Measurements from ENCODE around the gene PGP. TPM values are rescaled to one million over a fixed set of nuclear protein-coding genes. Genes with fewer than 3 reads are reported as not detected.

Gene PGP
- total RNA-seq, 2 experiments from 2014 or later = 8.1 to 8.5 TPM

GRCh38 chr16:2198283-2198682, 16.4 kb downstream of the PGP start:
- POLR2A ChIA-PET = no interaction called here
- no peak overlapping the region for H3K27ac Mint-ChIP-seq
- H3K9me3 ChIP-seq (ENCODE audit: control insufficient read depth in 1 of 2, insufficient read depth in 1 of 2, low read length in 2 of 2) = peaks cover 0 to 16% of the 10 kb centered on the region in 2 experiments

GRCh38 chr16:2197765-2198164, 16.9 kb downstream of the PGP start:
- H3K27me3 Mint-ChIP-seq = peaks cover 27% of the 10 kb centered on the region
- no peak overlapping the region for H3K27ac ChIP-seq (ENCODE audit: low read depth in 1 of 2, low read length in 2 of 2)
- no peak overlapping the region for H3K4me3 ChIP-seq (ENCODE audit: low read length)
- ChIA-PET CTCF (no interaction called here), POLR2A (no interaction called here)
- DNase-seq (no peak), ATAC-seq (ENCODE audit: poor library complexity) (no peak)
- H3K4me3 Mint-ChIP-seq = peak overlapping the region; percentile 60
- H3K36me3 Mint-ChIP-seq (ENCODE audit: low read depth) = no peaks in the 10 kb centered on the region
- H3K9me3 ChIP-seq (ENCODE audit: control insufficient read depth in 1 of 2, insufficient read depth in 1 of 2, low read length in 2 of 2) = peaks cover 0 to 16% of the 10 kb centered on the region in 2 experiments
- H3K9me3 Mint-ChIP-seq = no peaks in the 10 kb centered on the region
- no peak for TF ChIP-seq CTCF (IDR thresholded peaks at IDR 0.05)
- peaks cover 31% of the 10 kb centered on the region in 2 experiments for H3K27me3 ChIP-seq (ENCODE audit: control insufficient read depth in 1 of 2, insufficient read depth in 2 of 2, low read length in 2 of 2)
- H3K4me1 Mint-ChIP-seq (ENCODE audit: low read depth) = peaks cover 10% of the 10 kb centered on the region
- peaks cover 20% of the 10 kb centered on the region for H3K4me1 ChIP-seq (ENCODE audit: insufficient read depth, low read length)
- no peak overlapping the region for H3K27ac Mint-ChIP-seq
- no peaks in the 10 kb centered on the region for H3K36me3 ChIP-seq (ENCODE audit: insufficient read depth, low read length)
- intact Hi-C loops (cut with DNase I, micrococcal nuclease) = loop anchor here in 1 of 2 experiments (5.0 to 10.0 kb wide), 3 partner anchors 137 to 290 kb away; partner anchors contain the start of gene CCNF

More at GRCh38 chr16:2198283-2198682, 16.4 kb downstream of the PGP start:
- H3K4me3 ChIP-seq (ENCODE audit: low read length) = no peak overlapping the region
- Mint-ChIP-seq H3K4me3 (peak overlapping the region; percentile 60), H3K9me3 (no peaks in the 10 kb centered on the region), H3K36me3 (ENCODE audit: low read depth) (no peaks in the 10 kb centered on the region), H3K4me1 (ENCODE audit: low read depth) (peaks cover 10% of the 10 kb centered on the region), H3K27me3 (peaks cover 27% of the 10 kb centered on the region)
- ATAC-seq (ENCODE audit: poor library complexity) = no peak
- H3K27ac ChIP-seq (ENCODE audit: low read depth in 1 of 2, low read length in 2 of 2) = no peak overlapping the region
- CTCF ChIA-PET = no interaction called here
- peaks cover 31% of the 10 kb centered on the region in 2 experiments for H3K27me3 ChIP-seq (ENCODE audit: control insufficient read depth in 1 of 2, insufficient read depth in 2 of 2, low read length in 2 of 2)
- DNase-seq = no peak
- H3K36me3 ChIP-seq (ENCODE audit: insufficient read depth, low read length) = no peaks in the 10 kb centered on the region
- H3K4me1 ChIP-seq (ENCODE audit: insufficient read depth, low read length) = peaks cover 20% of the 10 kb centered on the region
- no peak for TF ChIP-seq CTCF (IDR thresholded peaks at IDR 0.05)
- intact Hi-C loops (cut with DNase I, micrococcal nuclease) = loop anchor here in 1 of 2 experiments (5.0 to 10.0 kb wide), 3 partner anchors 137 to 289 kb away; partner anchors contain the start of gene CCNF

- H3K36me3 ChIP-seq (ENCODE audit: insufficient read depth, low read length) = no peaks in the 10 kb centered on the region
- peaks cover 0 to 16% of the 10 kb centered on the region in 2 experiments for H3K9me3 ChIP-seq (ENCODE audit: control insufficient read depth in 1 of 2, insufficient read depth in 1 of 2, low read length in 2 of 2)
- no peak for TF ChIP-seq CTCF (IDR thresholded peaks at IDR 0.05)
- no peak overlapping the region for H3K27ac ChIP-seq (ENCODE audit: low read depth in 1 of 2, low read length in 2 of 2)
- no peaks in the 10 kb centered on the region for H3K36me3 Mint-ChIP-seq (ENCODE audit: low read depth)
- peaks cover 31% of the 10 kb centered on the region in 2 experiments for H3K27me3 ChIP-seq (ENCODE audit: control insufficient read depth in 1 of 2, insufficient read depth in 2 of 2, low read length in 2 of 2)
- no peak overlapping the region for H3K4me3 ChIP-seq (ENCODE audit: low read length)
- no peak for ATAC-seq (ENCODE audit: poor library complexity)
- H3K4me3 Mint-ChIP-seq = peak overlapping the region; percentile 30
- H3K9me3 Mint-ChIP-seq = no peaks in the 10 kb centered on the region
- ChIA-PET POLR2A (interaction anchor here (0.7 kb wide), 1 partner anchor 18 kb away, joined by 3 read pairs; the partner anchor contains the start of gene PGP), CTCF (no interaction called here)
- peaks cover 27% of the 10 kb centered on the region for H3K27me3 Mint-ChIP-seq
- no peak overlapping the region for H3K27ac Mint-ChIP-seq
- intact Hi-C loops (cut with DNase I, micrococcal nuclease) = loop anchor here in 1 of 2 experiments (5.0 to 10.0 kb wide), 3 partner anchors 138 to 290 kb away; partner anchors contain the start of gene CCNF
- DNase-seq = no peak
- H3K4me1 ChIP-seq (ENCODE audit: insufficient read depth, low read length) = peaks cover 20% of the 10 kb centered on the region
- peaks cover 10% of the 10 kb centered on the region for H3K4me1 Mint-ChIP-seq (ENCODE audit: low read depth)
Measured at GRCh38 chr16:2196981-2197511, 17.6 kb downstream of the PGP start.
